ENCODE data around the gene C1orf21.

C1orf21 gene

GRCh38 chr1:184640505-184640904 lies 253.7 kb downstream of the C1orf21 start:
- no peaks in the 10 kb centered on the region for H3K79me2 ChIP-seq
- H2AFZ ChIP-seq, result no peak overlapping the region
- TF ChIP-seq CTCF (IDR thresholded peaks at IDR 0.05), result no peak

GRCh38 chr1:184641894-184642293 lies 255.1 kb downstream of the C1orf21 start:
- no peaks in the 10 kb centered on the region for H3K79me2 ChIP-seq
- no peaks in the 10 kb centered on the region for H3K36me3 ChIP-seq (ENCODE audit: control insufficient read depth, insufficient read depth, low read length)
- TF ChIP-seq CTCF (IDR thresholded peaks at IDR 0.05), result no peak
- no peaks in the 10 kb centered on the region for H3K9me3 ChIP-seq (ENCODE audit: control insufficient read depth, low read length)
- no peak overlapping the region for H2AFZ ChIP-seq
- H3K4me1 ChIP-seq, result no peaks in the 10 kb centered on the region
- no peaks in the 10 kb centered on the region for H3K27me3 ChIP-seq (ENCODE audit: control insufficient read depth, insufficient read depth, low read length)
- H3K9ac ChIP-seq, result no peak overlapping the region
- no peak overlapping the region for H3K4me3 ChIP-seq (ENCODE audit: low read depth, low read length)
- no peak overlapping the region for H3K27ac ChIP-seq
- H3K4me2 ChIP-seq (ENCODE audit: low read length), result no peak overlapping the region

More at GRCh38 chr1:184640505-184640904, 253.7 kb downstream of the C1orf21 start:
- H3K27me3 ChIP-seq (ENCODE audit: control insufficient read depth, insufficient read depth, low read length), result no peaks in the 10 kb centered on the region
- no peaks in the 10 kb centered on the region for H3K9me3 ChIP-seq (ENCODE audit: control insufficient read depth, low read length)
- H3K9ac ChIP-seq, result no peak overlapping the region
- no peaks in the 10 kb centered on the region for H3K36me3 ChIP-seq (ENCODE audit: control insufficient read depth, insufficient read depth, low read length)
- H3K4me3 ChIP-seq (ENCODE audit: low read depth, low read length), result no peak overlapping the region
- H3K4me2 ChIP-seq (ENCODE audit: low read length), result no peak overlapping the region
- no peaks in the 10 kb centered on the region for H3K4me1 ChIP-seq
- no peak overlapping the region for H3K27ac ChIP-seq

- Histone ChIP-seq H3K4me2 (ENCODE audit: low read length) (no peak overlapping the region), H3K27ac (no peak overlapping the region), H2AFZ (no peak overlapping the region), H3K4me1 (no peaks in the 10 kb centered on the region), H3K27me3 (ENCODE audit: control insufficient read depth, insufficient read depth, low read length) (no peaks in the 10 kb centered on the region), H3K4me3 (ENCODE audit: low read depth, low read length) (no peak overlapping the region), H3K9me3 (ENCODE audit: control insufficient read depth, low read length) (no peaks in the 10 kb centered on the region), H3K9ac (no peak overlapping the region), H3K79me2 (no peaks in the 10 kb centered on the region), H3K36me3 (ENCODE audit: control insufficient read depth, insufficient read depth, low read length) (no peaks in the 10 kb centered on the region)
- no peak for TF ChIP-seq CTCF (IDR thresholded peaks at IDR 0.05)
These were observed 256.8 kb downstream of the C1orf21 start for GRCh38 chr1:184643661-184644060.

GRCh38 chr1:184644771-184645170 lies 257.9 kb downstream of the C1orf21 start:
- Histone ChIP-seq H3K36me3 (ENCODE audit: control insufficient read depth, insufficient read depth, low read length) (no peaks in the 10 kb centered on the region), H3K9ac (no peak overlapping the region), H3K27me3 (ENCODE audit: control insufficient read depth, insufficient read depth, low read length) (no peaks in the 10 kb centered on the region), H3K4me2 (ENCODE audit: low read length) (no peak overlapping the region), H3K4me1 (no peaks in the 10 kb centered on the region), H3K4me3 (ENCODE audit: low read depth, low read length) (no peak overlapping the region), H3K27ac (no peak overlapping the region), H3K79me2 (no peaks in the 10 kb centered on the region), H2AFZ (no peak overlapping the region), H3K9me3 (ENCODE audit: control insufficient read depth, low read length) (no peaks in the 10 kb centered on the region)
- no peak for TF ChIP-seq CTCF (IDR thresholded peaks at IDR 0.05)

GRCh38 chr1:184646178-184646701 lies 259.4 kb downstream of the C1orf21 start:
- H3K4me1 ChIP-seq, result no peaks in the 10 kb centered on the region
- no peak for TF ChIP-seq CTCF (IDR thresholded peaks at IDR 0.05)
- no peak overlapping the region for H2AFZ ChIP-seq
- no peak overlapping the region for H3K4me2 ChIP-seq (ENCODE audit: low read length)
- no peak overlapping the region for H3K9ac ChIP-seq
- no peaks in the 10 kb centered on the region for H3K36me3 ChIP-seq (ENCODE audit: control insufficient read depth, insufficient read depth, low read length)
- no peaks in the 10 kb centered on the region for H3K79me2 ChIP-seq
- H3K27ac ChIP-seq, result no peak overlapping the region
- no peaks in the 10 kb centered on the region for H3K9me3 ChIP-seq (ENCODE audit: control insufficient read depth, low read length)
- H3K27me3 ChIP-seq (ENCODE audit: control insufficient read depth, insufficient read depth, low read length), result no peaks in the 10 kb centered on the region
- H3K4me3 ChIP-seq (ENCODE audit: low read depth, low read length), result no peak overlapping the region

Data from parathyroid adenoma (tissue), 2 donors.